VCaP (cell line): ENCODE measurements around the gene TCF12.

Experiments
- H3K27ac ChIP-seq: fragments of 450-650 bp; 2 replicates; pipeline ENCODE4 v1.5.1; 2017
- CTCF ChIP-seq: fragments of 450-650 bp; conservative IDR thresholded peaks from 2 replicates; pipeline ENCODE4 v1.5.1; 2017; ENCODE audit warnings: mild to moderate bottlenecking, moderate library complexity

Gene TCF12

GRCh38 chr15:57122080-57122840 lies 203.8 kb downstream of the TCF12 start:
- TF ChIP-seq CTCF = no peak
- H3K27ac ChIP-seq = no peak overlapping the region

- H3K27ac ChIP-seq = no peak overlapping the region
- no peak for TF ChIP-seq CTCF
These were observed 205.6 kb downstream of the TCF12 start for GRCh38 chr15:57124036-57124435.

- TF ChIP-seq CTCF = no peak
These were observed 210.6 kb downstream of the TCF12 start for GRCh38 chr15:57129064-57129463.

GRCh38 chr15:57130956-57131355 lies 212.5 kb downstream of the TCF12 start:
- no peak overlapping the region for H3K27ac ChIP-seq
- no peak for TF ChIP-seq CTCF

More at GRCh38 chr15:57129064-57129463, 210.6 kb downstream of the TCF12 start:
- no peak overlapping the region for H3K27ac ChIP-seq

GRCh38 chr15:57133127-57133968 lies 214.9 kb downstream of the TCF12 start:
- no peak for TF ChIP-seq CTCF
- H3K27ac ChIP-seq = no peak overlapping the region

- H3K27ac ChIP-seq = no peak overlapping the region
- no peak for TF ChIP-seq CTCF
These were observed 215.7 kb downstream of the TCF12 start for GRCh38 chr15:57134071-57134605.

- H3K27ac ChIP-seq = no peak overlapping the region
- no peak for TF ChIP-seq CTCF
These were observed 216.4 kb downstream of the TCF12 start for GRCh38 chr15:57134851-57135250.
